ENCODE measurements around the gene KIT.

Gene KIT

DNA sequence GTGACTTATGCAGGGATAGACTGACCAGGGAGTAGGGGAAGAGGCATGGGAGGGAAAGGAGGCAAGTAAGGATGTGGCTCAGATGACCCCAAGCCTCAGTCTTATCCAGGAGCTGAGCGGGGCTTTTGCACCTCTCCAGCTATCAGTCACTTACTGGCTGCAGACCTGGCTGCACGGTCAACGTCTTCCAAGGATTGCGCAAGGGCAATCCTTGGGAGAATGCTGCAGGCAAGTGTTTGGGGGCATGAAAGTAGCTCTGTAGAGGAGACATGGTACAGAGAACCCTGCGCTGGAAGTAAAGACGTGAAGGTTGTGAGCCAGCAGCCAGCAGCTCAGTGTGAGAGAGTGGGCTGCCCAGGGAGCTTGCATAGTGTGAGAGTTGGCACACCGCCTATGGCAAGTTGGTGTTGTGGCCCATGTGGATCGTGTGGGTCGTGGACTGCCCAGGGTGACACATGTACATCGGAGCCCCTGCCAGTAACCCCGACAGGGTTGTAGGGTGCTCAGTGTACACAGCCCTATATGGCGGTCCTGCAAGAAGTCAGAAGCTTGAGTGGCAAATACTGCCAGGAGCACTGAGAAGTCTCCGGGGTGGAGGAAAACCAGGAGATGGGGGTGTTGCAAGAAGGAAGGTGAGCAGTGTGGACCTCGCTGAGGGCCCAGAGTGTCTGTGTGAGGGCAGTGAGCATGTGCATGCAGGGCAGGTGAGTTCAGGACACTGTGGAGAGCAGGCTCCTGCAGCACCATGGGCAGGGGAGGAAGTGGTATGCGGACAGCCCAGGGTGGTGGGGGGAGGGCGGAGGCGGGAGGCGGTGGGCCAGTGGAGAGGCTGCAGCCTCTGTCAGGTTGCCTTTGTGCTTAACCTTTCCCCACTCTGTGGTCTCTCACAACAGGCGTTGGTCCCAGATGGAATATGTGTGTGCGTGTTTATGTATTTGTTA is 50.9 kb downstream of the KIT start:
- DNase-seq: no peak

DNA sequence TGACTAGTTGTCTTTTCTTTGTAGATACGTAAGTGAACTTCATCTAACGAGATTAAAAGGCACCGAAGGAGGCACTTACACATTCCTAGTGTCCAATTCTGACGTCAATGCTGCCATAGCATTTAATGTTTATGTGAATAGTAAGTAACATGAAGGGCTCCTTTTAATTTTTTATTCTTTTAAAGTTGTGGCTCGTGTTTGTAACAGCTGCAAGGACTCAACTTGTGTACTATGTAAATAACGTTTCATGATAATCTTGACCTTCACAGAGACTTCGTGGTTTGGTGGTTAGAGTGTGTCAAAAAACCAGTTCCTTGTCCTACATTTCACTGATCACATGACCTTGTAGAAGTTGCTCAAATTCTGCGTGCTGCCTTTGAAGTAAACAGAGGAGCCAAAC is 51.6 kb downstream of the KIT start:
- no peak for DNase-seq

GRCh38 chr4:54712206-54712605 is 54.4 kb downstream of the KIT start:
- no peak for DNase-seq

- no peak for DNase-seq
Observed at GRCh38 chr4:54714631-54715030, 56.9 kb downstream of the KIT start.

DNA sequence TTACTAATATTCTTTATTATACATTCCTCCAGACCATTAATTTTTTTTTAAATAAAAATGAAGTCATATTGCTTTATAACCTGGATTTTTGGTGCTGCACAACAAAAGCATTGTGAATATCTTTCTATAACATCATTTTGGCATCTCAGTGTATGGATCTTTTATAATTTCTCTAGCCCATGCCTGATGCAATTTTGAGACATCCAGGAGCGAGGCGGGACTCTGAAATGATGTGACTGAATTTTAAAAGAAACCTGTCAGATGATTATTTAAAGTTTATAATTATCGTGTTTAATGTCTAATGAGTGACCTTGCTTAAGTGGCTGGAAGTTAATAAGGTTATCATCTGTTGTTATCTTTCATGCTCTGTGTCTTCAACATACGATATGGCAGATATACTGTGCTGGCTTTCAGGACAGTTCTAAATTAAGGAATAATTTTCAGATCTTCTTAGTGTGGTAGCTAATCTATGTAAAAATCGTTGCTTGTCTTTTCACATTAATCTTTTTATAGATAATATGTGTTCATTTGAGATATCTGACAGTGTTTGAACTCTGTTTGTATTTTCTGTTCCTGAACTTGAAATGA is 58.8 kb downstream of the KIT start:
- DNase-seq: no peak

GRCh38 chr4:54717694-54718093 is 59.9 kb downstream of the KIT start:
- no peak for DNase-seq

DNA sequence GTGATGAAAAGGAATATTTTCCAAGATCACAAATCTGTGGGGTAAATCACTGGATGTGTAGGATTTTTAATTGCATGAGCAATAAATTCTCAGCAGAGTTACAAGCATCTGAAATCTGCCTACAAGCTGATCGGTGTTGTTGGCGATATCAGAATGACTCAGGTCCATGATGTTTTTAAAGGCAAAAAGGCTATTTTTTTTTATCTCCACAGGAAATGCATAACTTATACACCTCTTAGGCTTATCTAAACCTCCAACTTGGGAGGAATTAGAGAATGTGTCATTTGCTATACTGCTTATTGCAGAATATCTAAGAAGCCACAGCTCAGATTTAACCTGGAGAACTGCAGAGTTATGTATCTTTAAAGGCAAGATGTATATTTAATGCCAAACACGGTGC is 61.6 kb downstream of the KIT start:
- DNase-seq: no peak

DNA sequence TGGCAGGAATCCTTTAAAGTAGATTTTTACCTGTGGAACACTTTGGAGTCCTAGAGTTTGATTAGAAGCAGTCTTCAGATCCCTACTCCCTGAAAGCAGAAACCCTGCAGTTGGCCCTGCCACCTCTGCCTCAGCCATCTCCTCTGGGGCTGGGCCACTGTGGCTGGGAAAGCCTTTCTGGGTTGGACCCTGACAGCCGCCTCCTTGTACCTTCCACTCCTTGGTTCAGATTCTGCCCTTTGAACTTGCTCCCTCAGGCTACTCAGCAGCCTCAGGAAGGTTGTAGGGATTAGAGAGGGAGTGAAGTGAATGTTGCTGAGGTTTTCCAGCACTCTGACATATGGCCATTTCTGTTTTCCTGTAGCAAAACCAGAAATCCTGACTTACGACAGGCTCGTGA is 65.5 kb downstream of the KIT start:
- DNase-seq: no peak

DNA sequence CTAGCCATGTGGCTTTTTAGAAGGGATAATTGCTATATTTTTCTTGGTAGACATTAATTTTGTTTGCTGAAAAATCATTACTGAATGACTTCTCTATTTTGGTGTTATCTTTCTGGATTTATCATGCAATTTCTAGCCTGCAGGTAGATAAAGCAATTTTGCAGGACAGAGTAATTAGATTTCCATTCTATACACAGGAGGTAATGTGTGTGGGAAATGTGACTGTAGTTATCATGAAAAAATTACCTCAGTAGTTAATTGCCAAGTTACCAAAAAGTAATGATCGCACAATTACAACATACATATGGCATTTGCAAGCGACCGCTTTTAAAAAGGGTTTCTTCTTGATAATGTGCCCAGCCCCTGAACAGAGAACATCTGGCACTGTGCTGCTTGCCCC is 66.1 kb downstream of the KIT start:
- DNase-seq: peak; percentile 33 to 67

DNA sequence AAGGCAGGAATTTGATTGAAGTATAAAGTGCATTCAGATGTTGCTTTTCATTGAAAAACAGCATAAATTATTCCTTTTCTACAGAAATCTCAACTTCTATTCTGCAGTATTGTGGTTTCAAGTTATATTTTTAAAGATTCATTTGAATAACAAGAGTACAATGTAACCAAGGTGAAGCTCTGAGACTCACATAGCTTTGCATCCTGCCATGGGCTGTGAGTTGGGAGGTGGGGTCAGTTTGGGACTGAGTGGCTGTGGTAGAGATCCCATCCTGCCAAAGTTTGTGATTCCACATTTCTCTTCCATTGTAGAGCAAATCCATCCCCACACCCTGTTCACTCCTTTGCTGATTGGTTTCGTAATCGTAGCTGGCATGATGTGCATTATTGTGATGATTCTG is 69.2 kb downstream of the KIT start:
- no peak for DNase-seq

DNA sequence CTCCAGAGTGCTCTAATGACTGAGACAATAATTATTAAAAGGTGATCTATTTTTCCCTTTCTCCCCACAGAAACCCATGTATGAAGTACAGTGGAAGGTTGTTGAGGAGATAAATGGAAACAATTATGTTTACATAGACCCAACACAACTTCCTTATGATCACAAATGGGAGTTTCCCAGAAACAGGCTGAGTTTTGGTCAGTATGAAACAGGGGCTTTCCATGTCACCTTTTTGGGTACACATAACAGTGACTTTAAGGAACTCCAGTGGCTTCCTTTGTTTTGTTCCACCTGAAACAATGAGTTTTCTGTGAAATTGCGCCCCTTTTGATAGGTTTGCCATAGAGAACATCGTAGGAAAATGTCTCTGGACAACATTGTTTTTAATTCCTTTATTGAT is 69.6 kb downstream of the KIT start:
- DNase-seq: no peak

DNA sequence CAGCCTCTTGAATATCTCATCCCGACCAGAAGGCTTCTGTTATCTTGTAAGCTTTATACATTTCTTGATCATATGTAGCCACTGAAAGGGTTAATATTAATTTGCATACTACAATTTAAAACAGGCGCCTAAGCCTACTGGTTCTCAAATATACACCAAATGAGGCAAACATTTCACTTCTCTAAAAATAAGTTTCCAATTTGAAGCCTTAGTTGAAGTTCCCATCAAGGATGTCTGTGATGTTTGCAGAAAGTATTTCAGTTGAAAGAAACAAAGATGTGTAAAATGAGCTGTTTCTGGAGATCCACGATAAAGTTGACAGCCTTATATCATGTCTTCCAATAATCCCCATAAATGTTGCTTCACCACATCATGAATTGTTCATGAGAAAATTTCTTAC is 70.6 kb downstream of the KIT start:
- no peak for DNase-seq

GRCh38 chr4:54729256-54729655 is 71.5 kb downstream of the KIT start:
- DNase-seq: no peak

GRCh38 chr4:54730581-54730980 is 72.8 kb downstream of the KIT start:
- no peak for DNase-seq

DNA sequence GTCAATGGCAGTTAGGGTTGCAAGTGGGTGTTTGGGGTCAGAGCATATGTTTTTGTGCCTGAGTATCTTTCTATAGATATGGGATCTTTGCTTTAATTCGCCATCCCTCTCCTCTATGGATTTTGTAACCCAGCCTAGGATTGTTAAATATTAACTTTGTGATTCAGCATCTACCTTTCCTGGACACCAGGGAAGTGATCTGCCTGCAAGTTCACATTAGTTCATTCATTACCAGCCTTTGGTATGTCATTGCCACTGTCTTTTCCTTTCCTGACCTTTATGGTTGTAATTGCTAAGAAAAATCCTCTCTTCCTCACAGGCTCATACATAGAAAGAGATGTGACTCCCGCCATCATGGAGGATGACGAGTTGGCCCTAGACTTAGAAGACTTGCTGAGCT is 73.8 kb downstream of the KIT start:
- no peak for DNase-seq

DNA sequence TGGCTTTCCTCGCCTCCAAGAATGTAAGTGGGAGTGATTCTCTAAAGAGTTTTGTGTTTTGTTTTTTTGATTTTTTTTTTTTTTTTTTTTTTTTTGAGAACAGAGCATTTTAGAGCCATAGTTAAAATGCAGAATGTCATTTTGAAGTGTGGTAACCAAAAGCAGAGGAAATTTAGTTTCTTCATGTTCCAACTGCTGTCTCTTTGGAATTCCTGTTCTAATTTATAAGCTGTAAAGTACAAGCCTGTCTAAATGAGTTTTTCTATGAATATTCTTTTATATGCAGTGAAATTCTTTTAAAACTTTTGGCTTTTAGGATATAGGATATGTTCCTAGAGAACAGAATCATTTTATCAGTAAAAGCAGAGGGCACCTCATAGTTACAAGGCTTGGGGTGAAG is 74.2 kb downstream of the KIT start:
- no peak for DNase-seq

DNA sequence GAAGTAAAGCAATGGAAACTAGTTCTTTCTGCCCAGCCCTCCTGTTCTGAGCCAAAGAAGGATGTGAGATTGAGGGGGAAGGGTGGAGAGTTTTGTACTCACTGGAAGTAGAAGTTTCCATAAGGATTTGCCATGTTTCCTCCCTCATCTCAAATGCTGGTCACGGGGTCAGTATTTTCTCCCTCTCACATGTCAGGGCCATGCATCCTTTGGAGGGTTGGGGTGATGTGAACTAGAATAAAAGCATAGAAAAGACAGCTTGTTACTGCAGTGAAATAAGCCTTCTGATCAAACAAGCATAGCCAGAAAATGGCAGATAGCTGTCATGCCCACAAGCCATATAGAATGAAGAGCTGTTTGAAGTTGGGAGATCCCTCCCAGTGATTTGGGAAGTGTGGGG is 79.7 kb downstream of the KIT start:
- DNase-seq: no peak

DNA sequence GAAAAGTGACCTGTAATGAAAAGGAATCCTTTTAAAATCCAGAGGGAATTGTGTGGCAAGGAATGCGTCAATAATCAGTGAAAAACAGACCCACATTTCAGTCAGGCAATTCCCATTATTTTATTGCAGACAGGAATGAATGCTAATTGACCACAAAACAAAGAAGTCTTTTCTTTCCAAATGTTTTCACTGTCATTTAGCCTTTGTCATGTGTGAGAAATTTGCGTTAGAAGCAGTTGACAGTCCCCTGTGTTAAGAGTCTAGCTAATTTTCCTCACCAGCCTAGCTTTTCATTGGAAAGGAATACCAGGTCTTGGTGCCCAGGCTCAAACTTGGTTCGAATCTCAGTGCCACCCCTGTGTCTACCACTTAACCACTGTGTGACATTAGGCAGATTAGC is 83.4 kb downstream of the KIT start:
- DNase-seq: no peak

DNA sequence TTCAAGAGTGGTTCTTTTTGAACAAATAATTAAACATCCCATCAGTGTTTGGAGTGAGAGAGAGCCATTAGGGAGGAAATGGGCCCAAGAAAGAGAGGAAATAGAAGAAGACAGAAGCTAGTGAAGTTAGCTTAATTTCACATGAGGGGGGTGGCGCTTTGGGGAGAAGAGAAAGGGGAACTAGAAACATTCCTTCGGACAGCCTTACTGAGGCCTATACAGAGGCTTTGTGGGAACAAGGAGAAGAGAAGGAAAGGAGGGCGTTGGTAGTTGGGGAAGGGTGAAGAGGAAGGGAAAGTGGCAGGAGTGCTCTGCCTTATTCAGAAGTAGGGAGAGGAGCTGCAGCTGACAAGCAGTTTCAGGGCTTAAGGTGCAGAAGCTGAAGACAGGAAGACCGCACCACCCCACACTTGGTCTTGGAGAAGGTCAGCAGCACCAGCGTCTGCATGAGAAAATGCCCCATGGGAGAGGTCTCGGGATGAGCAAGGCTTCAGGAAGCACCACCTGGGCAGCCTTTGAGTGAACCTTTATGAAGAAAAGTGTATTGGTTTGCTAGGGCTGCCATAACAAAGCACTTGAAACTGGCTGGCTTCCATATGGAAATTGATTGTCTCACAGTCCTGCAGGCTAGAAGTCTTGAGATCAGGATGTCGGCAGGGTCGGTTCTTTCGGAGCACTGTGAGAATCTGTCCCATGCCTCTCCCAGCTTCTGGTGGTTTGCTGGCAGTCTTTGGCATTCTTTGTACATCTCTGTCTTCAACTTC is 85.1 kb downstream of the KIT start:
- DNase-seq: no peak

DNA sequence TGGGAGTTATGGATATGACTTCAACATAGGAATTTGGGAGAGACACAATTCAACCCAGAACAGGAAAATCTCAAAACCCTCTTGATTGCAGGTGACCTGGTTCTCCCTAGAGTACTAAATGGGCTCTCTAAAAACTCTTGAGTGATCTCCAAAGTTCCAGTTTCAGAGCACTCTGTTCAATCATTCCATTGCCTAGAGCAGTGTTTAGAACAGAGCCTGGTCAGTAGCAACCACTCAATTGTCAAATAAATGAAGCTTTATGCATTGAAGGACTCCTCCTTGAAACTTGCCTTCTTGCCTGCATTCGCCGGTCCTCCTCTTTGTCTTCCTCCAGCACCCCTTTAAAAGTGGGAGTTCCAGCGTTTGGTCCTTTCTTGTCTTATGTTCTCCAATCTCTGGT is 85.8 kb downstream of the KIT start:
- no peak for DNase-seq

DNA sequence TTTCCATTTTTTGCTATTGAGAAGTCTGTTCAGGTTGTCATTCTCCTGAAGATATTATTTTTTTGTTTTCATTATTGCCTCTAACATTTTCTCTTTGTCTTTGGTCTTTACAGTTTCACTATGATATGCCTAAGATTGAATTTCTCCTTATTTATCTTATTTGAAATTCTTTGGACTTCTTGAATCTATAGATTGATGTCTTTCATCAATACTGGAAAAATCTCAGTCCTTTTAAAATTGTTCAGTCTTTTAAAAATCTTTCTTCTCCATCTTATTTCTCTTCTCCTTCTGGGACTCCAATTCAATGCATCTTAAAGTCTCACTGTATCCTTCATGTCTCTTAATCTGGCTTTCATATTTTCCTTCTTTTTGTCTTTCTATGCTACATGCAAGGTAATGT is 86.7 kb downstream of the KIT start:
- DNase-seq: no peak

- DNase-seq: no peak
Observed at GRCh38 chr4:54745031-54745770, 87.4 kb downstream of the KIT start.

DNA sequence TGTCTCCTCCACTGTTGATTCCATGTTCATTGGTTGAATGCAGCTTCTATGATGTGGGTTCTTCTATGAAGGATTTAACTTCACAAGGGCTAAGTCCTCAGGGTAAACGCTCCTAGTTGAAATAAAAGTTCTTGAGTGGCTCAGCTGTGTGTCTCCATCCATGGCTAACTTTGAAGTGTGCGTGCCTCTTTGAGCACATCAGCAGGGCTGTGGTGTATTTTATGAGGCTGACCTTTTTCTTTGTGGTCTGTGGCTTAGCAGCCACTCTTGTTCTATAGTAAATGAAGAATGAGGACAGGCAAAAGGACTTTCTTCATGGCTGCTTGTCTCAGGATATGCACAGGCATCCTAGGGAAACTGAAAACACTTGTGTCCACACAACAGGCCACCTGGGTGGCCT is 88.5 kb downstream of the KIT start:
- DNase-seq: no peak
